ENCODE data around the gene MAP3K20. TPM values are rescaled to one million over a fixed set of nuclear protein-coding genes. Genes with fewer than 3 reads are reported as not detected.

Gene MAP3K20
- total and polyA plus RNA-seq, 2 of the 8 experiments (the other 6 are each of a cell fraction or from before 2014, with no cell fraction given), result 3.1 to 11.1 TPM

DNA sequence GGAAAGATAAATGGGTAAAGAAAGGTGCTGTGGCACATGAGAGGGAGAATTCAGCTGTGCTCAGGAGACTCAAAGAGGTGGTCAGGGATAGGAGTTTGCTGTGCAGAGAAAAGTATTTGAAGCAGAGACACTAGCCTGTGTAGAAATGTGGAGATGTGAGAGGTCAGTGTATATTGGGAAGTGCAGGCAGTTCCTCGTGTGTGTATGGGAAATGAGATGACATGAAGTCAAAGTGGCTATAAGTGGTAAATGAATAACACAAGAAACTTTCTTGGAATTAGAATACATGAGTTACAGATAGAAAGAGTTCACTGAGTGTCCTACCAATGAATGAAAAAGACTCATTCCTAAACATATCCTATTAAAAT, 11.6 kb downstream of the MAP3K20 start:
- FAIRE-seq, result no peak
- Histone ChIP-seq H2BK5ac (ENCODE audit: low read depth, low read length) (no peak overlapping the region), H2BK15ac (ENCODE audit: low read length) (no peak overlapping the region), H2BK120ac (replicated peaks; ENCODE audit: low read depth, low read length) (no peak overlapping the region), H4K5ac (ENCODE audit: insufficient read length, low read depth, low read length) (no peak overlapping the region), H3K27ac (ENCODE audit: low read depth, low read length) (no peak overlapping the region), H4K20me1 (replicated peaks in 1 of 2; ENCODE audit: control insufficient read depth in 1 of 2, insufficient read depth in 2 of 2, low read length in 2 of 2) (no peaks in the 10 kb centered on the region), H4K8ac (ENCODE audit: extremely low read depth, insufficient read depth, low read length) (no peak overlapping the region), H3K56ac (replicated peaks; ENCODE audit: insufficient read length, low read depth, low read length) (no peak overlapping the region), H3K23ac (ENCODE audit: insufficient read length) (peak overlapping the region; percentile 57), H3K23me2 (ENCODE audit: low read depth, low read length) (no peaks in the 10 kb centered on the region), H2AK5ac (ENCODE audit: low read depth, low read length) (no peak overlapping the region), H3K4me3 (ENCODE audit: extremely low read depth in 1 of 4, insufficient read depth in 2 of 4, low read depth in 3 of 4, low read length in 4 of 4) (no peak overlapping the region), H3K27me3 (replicated peaks in 1 of 4; ENCODE audit: control insufficient read depth in 3 of 4, extremely low read depth in 1 of 4, insufficient read depth in 3 of 4, low read length in 3 of 4) (no peaks in the 10 kb centered on the region), H2BK20ac (ENCODE audit: low read length) (no peak overlapping the region), H3K18ac (ENCODE audit: extremely low read depth, low read length) (no peak overlapping the region), H2BK12ac (ENCODE audit: low read depth, low read length) (no peak overlapping the region), H3K14ac (ENCODE audit: insufficient read length) (no peak overlapping the region), H2AFZ (ENCODE audit: low read length) (no peak overlapping the region), H4K91ac (replicated peaks; ENCODE audit: insufficient read length, low read length) (peak overlapping the region; percentile 12), H3K4me2 (ENCODE audit: insufficient read depth in 1 of 2, low read depth in 2 of 2, low read length in 2 of 2) (no peak overlapping the region), H3K4ac (replicated peaks; ENCODE audit: insufficient read length, low read depth, low read length) (no peak overlapping the region), H3K79me1 (ENCODE audit: low read depth, low read length) (no peaks in the 10 kb centered on the region), H3K9ac (replicated peaks in 1 of 4; ENCODE audit: extremely low read depth in 1 of 4, low read depth in 3 of 4, low read length in 3 of 4) (no peak overlapping the region), H3K79me2 (ENCODE audit: control insufficient read depth in 1 of 2, insufficient read depth in 2 of 2, low read length in 2 of 2) (no peaks in the 10 kb centered on the region), H3K9me3 (ENCODE audit: insufficient read depth in 2 of 2, low read depth in 1 of 2, low read length in 1 of 2) (no peaks in the 10 kb centered on the region), H3K36me3 (ENCODE audit: control insufficient read depth in 2 of 4, insufficient read depth in 4 of 4, low read length in 3 of 4) (no peaks in the 10 kb centered on the region), H3K4me1 (replicated peaks in 1 of 4; ENCODE audit: control insufficient read depth in 3 of 4, insufficient read depth in 4 of 4, low read length in 3 of 4) (peaks cover 0 to 4% (median 0%) of the 10 kb centered on the region in 4 experiments; a peak in 2 of 7 replicates)
- ChIA-PET CTCF (ENCODE audit: partially characterized antibody) (interaction anchor here (1.8 kb wide), 1 partner anchor 9 kb away, joined by 4 read pairs; no protein-coding TSS in a partner anchor), POLR2A (ENCODE audit: partially characterized antibody) (interaction anchor here (1.2 kb wide), 1 partner anchor 9 kb away, joined by 3 read pairs; no protein-coding TSS in a partner anchor)
- 71% methylated on average over 1 of the region's 1 CpG; no CpG with 5 or more reads in 1 of the 2 experiments for WGBS, 2 experiments (ENCODE audit: extremely low coverage in 1 of 2, insufficient coverage in 1 of 2, insufficient read length in 1 of 2, insufficient replicate concordance in 2 of 2, low coverage in 1 of 2, low lambda C conversion rate in 2 of 2, missing lambda C conversion rate in 1 of 2)
- no peak for DNase-seq (ENCODE audit: low read depth in 1 of 2, low spot score in 2 of 2)
- TF ChIP-seq SRF (IDR thresholded peaks at IDR 0.05; ENCODE audit: low read depth, low read length) (no peak), CBX8 (IDR thresholded peaks at IDR 0.05; ENCODE audit: borderline replicate concordance, low read depth, low read length) (no peak), TCF12 (IDR thresholded peaks at IDR 0.05; ENCODE audit: low read depth, low read length) (no peak)

Measured in H1 (cell line).